ENCODE measurements around the gene ASAH2B.
"Not testable (repeated sequence)": the region's sequence is repeated elsewhere in the genome, so short reads cannot be mapped to it uniquely, and the experiment has no call there.

Gene ASAH2B

DNA sequence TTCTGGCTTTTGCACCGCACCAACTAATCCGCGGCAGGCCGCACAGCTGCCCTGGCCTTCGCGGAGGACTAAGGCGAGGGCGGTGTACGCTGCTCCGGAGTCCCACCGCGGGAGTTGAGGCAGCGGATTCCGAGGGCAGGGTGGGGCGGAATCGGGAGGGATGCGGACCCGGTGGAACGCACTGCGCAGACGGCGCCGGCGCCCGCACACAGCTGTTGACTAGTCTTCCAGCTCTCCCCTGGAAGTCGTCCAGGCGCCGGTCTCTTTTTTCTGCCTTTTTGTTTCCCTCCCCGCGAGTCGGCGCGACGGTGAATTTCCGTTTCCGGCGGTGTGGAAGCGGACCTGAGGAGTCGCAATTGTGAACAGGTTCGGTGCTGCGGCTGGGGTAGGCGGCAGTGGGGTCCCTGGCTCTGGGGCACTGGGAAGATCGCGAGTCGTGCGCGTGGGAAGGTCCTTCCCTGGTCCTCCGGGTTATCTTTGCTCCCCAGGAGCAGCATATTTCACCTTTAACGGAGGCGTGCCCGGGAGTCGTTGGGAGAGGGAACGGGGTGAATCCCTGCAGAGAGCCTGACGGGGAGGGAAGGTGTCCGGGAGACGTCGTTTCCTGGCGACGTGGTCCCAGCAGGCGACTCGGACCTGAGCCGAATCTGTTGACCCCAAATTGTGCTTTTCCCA is at the start of gene ASAH2B:
Gene ASAH2B, plus strand, starts transcription at position 319 of the 675 bp plus-strand sequence. CDS start 5,195 bp downstream, outside the sequence.
- no peak for DNase-seq

DNA sequence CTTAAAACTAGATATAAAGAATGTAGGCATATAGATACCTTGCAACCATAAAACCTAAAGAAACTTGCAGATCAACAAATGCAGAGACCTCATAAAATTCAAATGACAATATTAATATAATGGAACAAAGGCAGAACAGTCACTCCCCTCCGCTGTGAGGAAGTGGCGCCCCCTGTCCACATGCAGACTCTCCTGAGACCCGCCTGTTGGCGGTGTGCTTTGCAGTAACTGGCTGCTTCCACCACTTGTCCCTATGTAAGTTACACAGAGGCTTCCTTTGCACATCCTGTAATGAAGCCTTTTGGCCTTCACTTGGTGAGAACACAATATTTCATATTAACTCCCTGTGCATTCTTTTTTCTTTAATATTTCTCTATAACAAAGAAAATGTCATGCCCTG is 41.9 kb upstream of the ASAH2B start:
- DNase-seq = not testable (repeated sequence)

DNA sequence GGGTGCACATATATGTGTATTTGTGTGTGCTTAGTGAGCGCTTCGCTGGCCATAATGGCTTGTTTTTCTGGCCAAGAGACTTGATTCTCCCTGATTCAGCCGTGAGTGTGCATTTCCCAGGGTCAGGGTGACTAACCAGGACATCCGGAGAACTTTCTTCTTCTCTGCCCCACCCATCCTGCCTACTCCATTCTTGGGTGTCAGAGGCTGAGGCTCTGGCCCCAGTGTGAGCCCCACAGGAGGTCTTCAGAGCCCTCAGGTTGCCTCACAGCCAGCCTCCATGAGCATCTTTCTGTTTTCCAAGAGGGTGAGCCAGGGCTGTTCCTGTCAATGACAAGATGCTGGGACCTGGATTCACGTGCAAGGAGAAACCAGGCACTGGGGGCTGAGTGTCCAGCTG is 37.8 kb upstream of the ASAH2B start:
- not testable (repeated sequence) for DNase-seq

DNA sequence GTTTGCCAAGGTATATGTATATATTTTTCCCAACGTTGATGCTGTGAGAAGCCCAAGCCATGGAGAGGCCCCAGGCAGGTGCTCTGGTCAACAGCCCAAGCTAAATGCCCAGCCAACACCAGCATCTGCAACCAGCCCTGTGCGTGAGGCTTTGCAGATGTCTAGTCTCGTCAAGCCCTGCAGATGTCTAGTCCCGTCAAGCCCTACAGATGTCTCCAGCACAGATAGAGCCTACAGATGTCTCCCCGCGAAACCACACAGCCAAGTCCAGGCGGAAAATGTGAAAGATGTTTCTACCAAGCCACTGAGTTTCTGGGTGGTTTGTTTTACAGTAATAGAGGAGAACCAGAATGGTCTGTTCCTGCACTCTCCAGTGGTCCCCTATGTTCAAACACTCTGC is 36.7 kb upstream of the ASAH2B start:
- not testable (repeated sequence) for DNase-seq

DNA sequence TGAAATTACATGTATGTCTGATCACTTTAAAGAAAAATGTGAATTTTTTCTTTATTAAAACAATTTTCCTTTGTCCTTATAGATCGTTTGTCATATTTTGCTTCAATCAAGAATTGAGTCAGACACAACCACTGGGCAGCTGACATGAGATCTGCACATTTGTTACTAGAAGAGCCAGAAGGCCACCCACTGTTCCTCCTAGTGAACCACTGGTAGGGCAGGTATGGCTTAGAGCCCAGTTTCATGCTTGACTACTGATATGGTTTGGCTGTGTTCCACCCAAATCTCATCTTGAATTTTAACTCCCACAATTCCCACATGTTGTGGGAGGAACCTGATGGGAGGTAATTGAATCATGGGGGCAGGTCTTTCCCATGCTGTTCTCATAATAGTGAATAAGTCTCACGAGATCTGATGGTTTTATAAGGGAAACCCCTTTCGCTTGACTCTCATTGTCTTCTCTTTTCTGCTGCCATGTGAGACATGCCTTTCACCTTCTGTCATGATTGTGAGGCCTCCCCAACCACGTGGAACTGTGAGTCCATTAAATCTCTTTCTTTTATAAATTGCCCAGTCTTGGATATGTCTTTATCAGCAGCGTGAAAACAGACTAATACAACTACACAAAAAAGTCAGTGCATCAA is 35.2 kb upstream of the ASAH2B start:
- not testable (repeated sequence) for DNase-seq

DNA sequence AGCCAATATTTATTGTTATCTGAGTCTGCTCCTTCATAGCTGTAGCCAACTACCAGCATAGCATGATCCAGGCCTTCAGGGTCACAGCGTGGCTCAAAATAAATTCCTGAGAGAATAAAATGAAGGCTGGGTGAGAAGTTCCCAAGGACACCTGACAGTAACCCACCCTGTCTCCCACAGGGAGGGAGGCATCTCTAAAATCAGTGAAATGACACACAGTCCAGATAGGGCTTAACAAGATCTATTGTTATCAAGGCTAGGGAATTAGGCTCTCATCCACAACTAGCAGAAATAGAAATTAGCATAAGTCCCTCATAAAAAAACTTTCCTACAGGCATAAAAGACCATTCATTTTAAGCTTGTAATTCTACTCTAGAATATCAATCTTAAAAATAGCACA is 33.7 kb upstream of the ASAH2B start:
- not testable (repeated sequence) for DNase-seq

DNA sequence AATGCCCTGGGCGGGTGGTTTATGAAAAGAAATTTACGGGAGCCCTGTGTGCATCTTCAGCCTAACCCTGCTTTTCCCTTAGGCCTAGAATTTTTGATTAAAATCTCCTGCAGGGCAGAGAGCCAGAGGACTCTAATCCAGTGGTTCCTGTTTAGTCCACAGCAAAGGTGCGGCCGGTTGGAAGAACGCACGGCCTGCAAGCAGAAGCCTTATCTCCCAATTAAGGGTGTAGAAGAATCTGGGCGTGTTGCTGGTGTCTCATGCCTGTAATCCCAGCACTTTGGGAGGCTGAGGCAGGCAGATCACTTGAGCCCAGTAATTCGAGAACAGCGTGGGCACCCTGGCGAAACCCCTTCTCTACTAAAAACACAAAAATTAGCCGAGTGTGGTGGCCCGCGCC is 29.5 kb upstream of the ASAH2B start:
- not testable (repeated sequence) for DNase-seq

DNA sequence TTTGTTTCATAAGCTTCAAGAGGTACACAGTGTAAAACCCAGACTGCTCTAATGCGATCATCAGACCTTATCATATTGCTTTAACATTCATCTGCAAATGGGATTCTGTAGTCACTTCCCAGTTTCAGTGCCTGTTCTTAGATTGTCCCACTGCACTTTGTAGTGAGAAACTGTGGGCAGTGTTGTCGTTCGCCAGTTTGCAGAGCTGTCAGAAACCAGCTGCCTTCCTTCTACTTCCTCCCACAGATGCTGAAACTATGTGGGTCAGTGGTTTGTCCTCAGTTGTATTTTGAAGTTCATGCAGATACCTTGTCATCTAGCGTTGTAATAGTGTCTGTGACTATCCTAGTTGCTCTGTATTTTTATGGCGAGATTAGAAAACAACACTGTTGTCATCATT is 15.9 kb upstream of the ASAH2B start:
- not testable (repeated sequence) for DNase-seq

DNA sequence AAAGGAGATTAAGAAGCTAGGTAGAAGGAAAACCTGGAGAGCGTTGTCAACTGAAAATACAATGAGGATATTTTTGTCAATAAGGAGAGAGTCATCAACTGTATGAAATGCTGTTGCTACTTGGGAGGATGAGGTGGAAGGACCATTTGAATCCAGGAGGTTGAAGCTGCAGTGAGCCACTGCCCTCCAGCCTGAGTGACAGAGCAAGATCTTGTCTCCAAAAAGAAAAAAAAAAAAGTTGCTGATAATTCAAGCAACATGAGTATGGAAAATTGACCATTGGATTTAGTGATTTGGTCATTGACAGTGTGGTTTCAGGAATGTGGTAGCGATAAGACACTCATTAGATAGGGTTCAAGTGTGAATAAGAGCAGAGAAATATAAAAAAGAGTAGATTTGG is 11.6 kb upstream of the ASAH2B start:
- DNase-seq = not testable (repeated sequence)

DNA sequence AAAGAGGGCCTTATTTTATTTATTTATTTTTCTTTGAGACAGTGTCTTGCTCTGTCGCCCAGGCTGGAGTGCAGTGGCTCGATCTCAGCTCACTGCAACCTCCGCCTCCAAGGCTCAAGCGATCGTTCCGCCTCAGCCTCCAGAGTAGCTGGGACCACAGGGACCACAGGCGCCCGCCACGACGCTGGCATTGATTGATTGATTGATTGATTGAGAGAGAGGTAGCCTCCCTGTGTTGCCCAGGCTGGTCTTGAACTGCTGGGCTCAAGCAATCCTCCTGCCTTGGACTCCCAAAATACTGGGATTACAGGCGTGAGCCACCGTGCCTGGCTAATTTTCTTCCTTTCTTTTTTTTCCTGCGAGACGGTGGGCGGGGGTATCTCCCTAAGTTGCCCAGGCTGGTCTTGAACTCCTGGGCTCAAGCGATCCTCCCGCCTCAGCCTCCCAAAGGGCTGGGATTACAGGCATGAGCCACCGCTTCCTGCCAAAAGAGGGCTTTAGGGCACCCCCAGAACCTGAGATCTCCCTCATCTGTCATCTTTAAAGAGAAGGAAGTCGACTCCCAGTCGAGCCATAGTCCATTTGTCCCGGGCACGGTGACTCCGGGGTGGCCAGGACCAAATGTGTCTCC is 634 bp upstream of the ASAH2B start:
- not testable (repeated sequence) for DNase-seq

DNA sequence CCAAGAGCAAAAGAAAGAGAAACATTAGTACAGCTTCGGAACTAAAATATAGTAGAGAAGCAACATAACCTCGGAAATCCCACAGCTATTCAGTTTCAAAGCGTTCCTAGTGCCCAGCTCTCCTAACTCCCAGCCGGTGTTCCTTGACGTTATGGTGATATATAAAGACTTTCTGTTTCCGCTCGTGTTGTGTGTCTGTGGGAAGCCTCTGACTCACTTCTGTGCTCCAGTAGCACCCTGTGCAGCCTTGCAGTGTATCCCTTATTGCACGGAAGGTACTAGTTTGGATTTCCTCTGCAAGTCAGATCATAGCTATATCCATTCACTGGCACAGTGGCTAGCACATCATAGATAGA is 535 bp downstream of the ASAH2B start:
- no peak for DNase-seq

DNA sequence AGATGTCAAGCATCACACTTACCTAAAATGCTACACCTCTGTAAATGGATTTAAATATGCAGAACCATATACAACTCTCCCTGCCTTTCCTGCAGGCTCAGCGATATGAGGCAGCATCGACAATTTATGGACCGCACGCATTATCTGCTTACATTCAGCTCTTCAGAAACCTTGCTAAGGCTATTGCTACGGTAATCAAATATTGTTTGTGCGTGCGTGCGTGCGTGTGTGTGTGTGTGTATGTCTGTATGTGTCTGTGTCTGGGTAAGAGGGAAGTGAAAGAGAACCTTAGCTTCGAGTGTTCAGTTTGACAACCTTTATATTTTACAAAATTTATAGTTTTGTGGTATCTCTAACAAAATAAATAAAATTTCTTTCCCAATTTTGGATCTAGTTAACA is 3.1 kb downstream of the ASAH2B start:
- not testable (repeated sequence) for DNase-seq

DNA sequence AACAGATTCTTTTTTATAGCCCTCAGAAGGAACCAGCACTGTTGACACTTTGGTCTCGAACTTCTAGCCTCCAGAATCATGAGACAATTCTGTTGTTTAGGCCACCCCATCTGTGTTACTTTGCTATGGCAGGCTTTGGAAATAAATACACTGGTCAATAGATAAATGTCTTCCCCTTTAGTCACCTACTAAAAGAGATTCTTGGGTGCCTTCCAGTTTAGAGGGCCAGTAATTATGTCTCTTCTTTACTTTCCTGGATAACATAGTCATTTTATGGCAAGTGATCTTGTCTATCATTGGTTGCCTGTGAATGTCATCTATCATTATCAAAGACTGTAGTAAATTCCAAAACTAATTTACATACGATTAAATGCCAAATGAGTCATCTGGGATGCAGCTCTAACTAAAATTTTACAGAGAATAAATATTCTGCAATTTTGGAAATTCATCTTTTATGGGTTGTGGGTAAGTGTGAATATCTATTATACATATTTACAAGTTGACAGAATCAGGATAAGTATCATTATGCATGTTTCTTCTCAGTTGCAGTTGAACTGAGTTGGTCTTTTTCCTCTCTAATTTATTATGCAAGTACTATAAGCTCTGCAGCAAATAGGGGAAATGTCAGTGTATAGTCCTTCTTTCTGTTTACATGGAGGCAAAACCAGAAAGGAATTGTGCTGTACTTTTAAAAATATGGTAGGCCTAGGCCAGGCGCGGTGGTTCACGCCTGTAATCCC is 27.2 kb downstream of the ASAH2B start:
- not testable (repeated sequence) for DNase-seq

DNA sequence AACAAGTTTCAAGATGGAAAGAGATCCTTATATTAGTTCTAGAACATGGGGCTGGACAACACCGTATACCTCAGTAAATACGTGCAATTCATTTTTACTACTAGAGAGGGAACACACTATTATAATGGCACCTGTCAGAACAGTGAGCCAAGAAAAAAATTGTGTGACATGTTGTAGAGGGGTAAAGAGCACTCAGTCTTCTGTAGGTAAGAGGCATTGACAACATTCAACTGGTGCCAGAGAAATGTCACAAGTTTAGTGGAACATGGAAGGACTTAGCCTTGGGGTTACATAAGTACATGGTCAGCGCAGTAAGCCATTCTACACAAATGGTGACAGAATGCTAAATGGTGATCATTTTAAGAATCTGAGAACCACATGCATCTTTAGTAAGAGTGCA is 32.3 kb downstream of the ASAH2B start:
- DNase-seq = not testable (repeated sequence)

DNA sequence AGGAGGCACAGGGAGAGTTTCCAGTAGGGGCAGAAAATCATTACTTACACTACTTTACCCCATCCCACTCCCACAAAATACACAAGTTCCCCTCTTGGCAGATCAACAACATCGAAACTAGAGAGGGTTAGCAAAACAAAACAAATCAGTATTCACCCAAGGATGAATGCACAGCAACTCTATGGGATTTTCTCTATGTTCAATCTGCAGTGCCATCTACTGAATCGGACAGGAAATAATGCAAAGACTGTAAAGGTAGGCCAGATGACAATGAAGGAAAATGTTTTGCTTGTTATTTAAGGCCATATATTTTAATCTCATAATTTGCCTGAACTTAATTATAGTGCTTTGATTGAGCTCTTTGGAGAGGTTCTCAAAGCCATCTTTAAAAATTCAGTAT is 35.1 kb downstream of the ASAH2B start:
- DNase-seq = not testable (repeated sequence)

DNA sequence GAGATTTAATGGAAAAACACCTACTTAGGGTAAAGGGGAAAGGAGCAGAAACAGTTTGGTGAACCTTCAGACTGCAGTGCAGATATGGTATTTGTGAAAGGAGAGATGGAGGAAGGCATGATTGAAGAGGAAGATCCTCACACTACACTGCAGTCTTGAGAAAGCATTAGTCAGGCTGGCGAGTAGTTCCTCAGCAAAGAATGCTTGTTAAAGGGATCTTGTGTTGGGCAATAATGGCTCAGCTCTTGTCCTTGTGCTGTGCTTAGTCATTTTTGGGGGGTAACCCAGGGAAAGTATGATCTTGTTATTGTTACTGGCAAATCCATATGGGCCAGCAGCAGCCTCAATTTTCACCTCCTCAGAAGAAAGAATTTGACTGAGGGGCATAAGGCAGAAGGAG is 40.3 kb downstream of the ASAH2B start:
- not testable (repeated sequence) for DNase-seq

DNA sequence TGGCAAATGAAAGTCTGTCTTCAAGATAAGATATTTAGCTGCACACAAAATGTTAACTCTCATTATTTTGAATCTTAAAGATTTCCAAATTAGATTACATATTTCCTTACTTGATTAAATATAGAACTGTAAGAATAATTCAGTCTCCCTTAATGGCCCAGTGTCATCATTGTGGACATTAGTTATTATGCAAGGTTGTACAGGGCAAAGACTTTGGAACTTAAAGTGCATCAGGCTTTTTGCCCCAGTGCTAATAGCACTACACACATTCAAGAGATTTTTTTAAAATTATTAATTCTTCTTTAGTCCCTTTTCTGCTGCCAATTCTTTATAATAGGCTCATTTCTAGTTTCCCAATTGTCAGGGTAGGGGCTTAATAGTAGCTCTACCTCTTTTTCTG is 42.3 kb downstream of the ASAH2B start:
- not testable (repeated sequence) for DNase-seq

DNA sequence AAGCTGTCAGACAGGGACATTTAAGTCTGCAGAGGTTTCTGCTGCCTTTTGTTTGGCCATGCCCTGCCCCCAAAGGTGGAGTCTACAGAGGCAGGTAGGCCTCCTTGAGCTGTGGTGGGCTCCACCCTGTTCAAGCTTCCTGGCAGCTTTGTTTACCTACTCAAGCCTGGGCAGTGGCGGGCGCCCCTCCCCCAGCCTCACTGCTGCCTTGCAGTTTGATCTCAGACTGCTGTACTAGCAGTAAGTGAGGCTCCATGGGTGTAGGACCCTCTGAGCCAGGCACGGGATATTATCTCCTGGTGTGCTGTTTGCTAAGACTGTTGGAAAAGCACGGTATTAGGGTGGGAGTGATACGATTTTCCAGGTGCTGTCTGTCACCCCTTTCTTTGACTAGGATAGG is 48.2 kb downstream of the ASAH2B start:
- not testable (repeated sequence) for DNase-seq

DNA sequence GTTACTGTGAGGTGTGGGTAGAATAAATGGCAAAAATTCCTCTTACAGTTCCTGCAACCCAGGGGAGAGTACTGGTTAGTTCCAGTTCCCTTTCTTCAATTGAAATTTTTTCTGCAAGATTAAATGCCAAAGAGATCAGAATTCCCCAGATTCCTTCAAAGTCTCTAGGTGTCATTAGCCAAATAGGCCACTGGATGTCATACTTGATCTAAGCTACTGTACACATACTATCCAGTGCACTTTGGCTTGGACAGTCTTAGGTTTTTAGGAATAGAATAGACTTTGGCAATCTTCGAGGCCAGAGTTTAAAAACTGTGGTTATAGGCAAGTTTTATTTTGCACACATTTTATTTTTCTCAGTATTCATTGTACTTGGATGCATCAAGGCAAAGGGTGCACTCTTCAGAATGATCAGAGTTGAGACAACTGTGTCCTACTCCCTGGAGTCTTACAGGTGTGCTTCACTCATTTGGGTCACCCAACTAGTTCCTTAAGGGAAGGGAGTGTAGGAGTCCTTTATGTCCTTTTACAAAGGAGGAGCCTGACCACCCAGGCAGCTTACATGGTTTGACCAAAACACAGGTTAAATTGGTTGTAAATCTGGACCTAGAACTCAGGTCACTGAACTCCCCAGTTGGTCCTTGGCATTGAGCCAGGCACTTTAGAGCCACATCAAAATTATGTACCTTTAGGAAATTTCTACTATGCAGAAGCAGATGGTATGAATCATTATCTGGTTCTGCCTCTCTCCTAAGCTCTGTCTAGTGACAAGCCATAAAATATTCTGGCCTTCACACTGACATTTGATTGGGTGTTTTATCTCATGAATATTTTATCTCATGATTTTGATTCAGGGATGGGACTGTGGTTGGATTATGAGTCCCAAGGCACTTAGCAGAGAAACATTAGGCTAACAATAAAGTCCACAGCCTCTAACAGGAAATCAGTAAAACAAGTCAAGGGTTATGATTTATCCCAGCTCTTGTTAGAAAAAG is 49.5 kb downstream of the ASAH2B start:
- DNase-seq = no peak

DNA sequence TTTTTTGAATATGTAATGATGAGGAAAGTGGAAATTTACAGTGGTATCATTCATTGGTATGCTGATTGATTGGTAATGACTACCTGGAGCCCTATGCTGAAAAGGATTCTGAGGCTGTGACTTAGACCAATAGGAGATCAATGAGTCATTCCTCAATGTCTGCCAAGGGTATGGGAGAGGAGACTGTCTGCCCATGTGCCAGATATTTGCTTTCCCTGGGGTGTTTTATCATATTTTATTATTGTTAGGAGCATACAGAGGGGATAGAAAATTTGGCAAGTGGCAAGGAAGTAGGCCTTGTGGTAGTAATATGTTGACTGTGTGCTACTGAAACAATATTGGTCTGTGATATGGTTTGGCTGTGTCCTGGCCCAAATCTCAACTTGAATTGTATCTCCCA is 54.8 kb downstream of the ASAH2B start:
- no peak for DNase-seq

DNA sequence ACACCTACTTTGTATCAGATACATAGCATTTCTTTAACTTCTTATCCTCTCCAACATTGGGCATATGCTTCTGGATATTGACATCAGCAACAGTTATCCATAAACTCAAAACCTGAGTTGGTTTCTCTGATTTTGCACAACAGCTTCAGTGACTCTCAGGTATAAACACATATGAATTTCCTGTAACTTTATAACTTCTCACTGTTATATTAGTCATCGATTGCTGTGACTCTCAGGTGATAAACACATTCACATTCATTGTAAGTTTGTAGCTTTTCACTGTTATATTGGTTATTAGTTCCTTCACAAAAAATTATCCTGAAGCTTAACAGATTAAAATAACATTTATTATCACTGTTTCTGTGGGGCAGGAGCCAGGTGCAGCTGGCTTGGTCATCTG is 57.0 kb downstream of the ASAH2B start:
- no peak for DNase-seq

DNA sequence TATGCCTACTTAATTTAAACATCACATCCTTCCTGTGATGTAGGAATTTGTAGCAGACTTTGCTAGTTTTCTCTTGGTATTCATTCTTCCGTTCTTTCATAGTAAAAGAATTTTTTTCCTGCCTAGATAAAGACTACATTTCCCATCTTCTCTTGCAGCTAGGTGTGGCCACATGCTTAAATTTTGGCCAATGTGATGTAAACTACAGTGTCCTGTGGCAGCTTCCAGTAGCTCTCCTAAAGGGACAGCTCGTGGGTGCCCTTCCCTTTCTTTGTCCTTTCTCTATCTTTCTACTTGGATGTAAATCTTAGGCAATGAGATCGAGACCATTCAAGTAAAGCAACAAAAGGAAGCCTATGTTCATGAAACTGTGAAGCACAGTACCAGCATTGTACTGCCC is 58.6 kb downstream of the ASAH2B start:
- DNase-seq = no peak
